ENCODE results near the gene INPP5A.
A peak's percentile ranks its signal among the peaks of the same experiment; 100 is the strongest.

Gene INPP5A

GRCh38 chr10:132651511-132652029 lies 114.0 kb downstream of the INPP5A start:
- DNase-seq (ENCODE audit: insufficient read length, low spot score): no peak
- TF ChIP-seq POU2F2 (IDR thresholded peaks at IDR 0.05; ENCODE audit: low read depth, low read length): no peak
- no peak for TF ChIP-seq POLR2A (IDR thresholded peaks at IDR 0.05; ENCODE audit: low read depth, low read length)
- TF ChIP-seq PAX5 (IDR thresholded peaks at IDR 0.05; ENCODE audit: insufficient read depth, low read length, severe bottlenecking): no peak
- no peak for TF ChIP-seq TAF1 (IDR thresholded peaks at IDR 0.05; ENCODE audit: low read depth, low read length)
- TF ChIP-seq SPI1 (IDR thresholded peaks at IDR 0.05; ENCODE audit: low read depth, low read length): no peak
- no peak for TF ChIP-seq POLR2AphosphoS5 (IDR thresholded peaks at IDR 0.05; ENCODE audit: low read depth, low read length)
- no peak for FAIRE-seq

- FAIRE-seq (no peak), DNase-seq (ENCODE audit: insufficient read length, low spot score) (no peak)
- no peak for TF ChIP-seq PAX5 (IDR thresholded peaks at IDR 0.05; ENCODE audit: insufficient read depth, low read length, severe bottlenecking)
- no peak for TF ChIP-seq SPI1 (IDR thresholded peaks at IDR 0.05; ENCODE audit: low read depth, low read length)
- TF ChIP-seq TAF1 (IDR thresholded peaks at IDR 0.05; ENCODE audit: low read depth, low read length): no peak
- TF ChIP-seq POLR2AphosphoS5 (IDR thresholded peaks at IDR 0.05; ENCODE audit: low read depth, low read length): no peak
- TF ChIP-seq POLR2A (IDR thresholded peaks at IDR 0.05; ENCODE audit: low read depth, low read length): no peak
Observed at GRCh38 chr10:132652446-132652845, 114.9 kb downstream of the INPP5A start.

- FAIRE-seq: no peak
- DNase-seq (ENCODE audit: insufficient read length, low spot score): no peak
- TF ChIP-seq POU2F2 (IDR thresholded peaks at IDR 0.05; ENCODE audit: low read depth, low read length): no peak
- no peak for TF ChIP-seq PAX5 (IDR thresholded peaks at IDR 0.05; ENCODE audit: insufficient read depth, low read length, severe bottlenecking)
- no peak for TF ChIP-seq POLR2A (IDR thresholded peaks at IDR 0.05; ENCODE audit: low read depth, low read length)
- TF ChIP-seq SPI1 (IDR thresholded peaks at IDR 0.05; ENCODE audit: low read depth, low read length): no peak
- no peak for TF ChIP-seq POLR2AphosphoS5 (IDR thresholded peaks at IDR 0.05; ENCODE audit: low read depth, low read length)
- TF ChIP-seq TAF1 (IDR thresholded peaks at IDR 0.05; ENCODE audit: low read depth, low read length): no peak
Observed at GRCh38 chr10:132652936-132653590, 115.5 kb downstream of the INPP5A start.

GRCh38 chr10:132653721-132654120 lies 116.1 kb downstream of the INPP5A start:
- no peak for TF ChIP-seq POLR2A (IDR thresholded peaks at IDR 0.05; ENCODE audit: low read depth, low read length)
- TF ChIP-seq POLR2AphosphoS5 (IDR thresholded peaks at IDR 0.05; ENCODE audit: low read depth, low read length): no peak
- TF ChIP-seq SPI1 (IDR thresholded peaks at IDR 0.05; ENCODE audit: low read depth, low read length): no peak
- no peak for TF ChIP-seq TAF1 (IDR thresholded peaks at IDR 0.05; ENCODE audit: low read depth, low read length)
- no peak for TF ChIP-seq PAX5 (IDR thresholded peaks at IDR 0.05; ENCODE audit: insufficient read depth, low read length, severe bottlenecking)
- no peak for TF ChIP-seq POU2F2 (IDR thresholded peaks at IDR 0.05; ENCODE audit: low read depth, low read length)
- DNase-seq (ENCODE audit: insufficient read length, low spot score) (no peak), FAIRE-seq (no peak)

- FAIRE-seq (no peak), DNase-seq (ENCODE audit: insufficient read length, low spot score) (no peak)
- no peak for TF ChIP-seq TAF1 (IDR thresholded peaks at IDR 0.05; ENCODE audit: low read depth, low read length)
- TF ChIP-seq POLR2A (IDR thresholded peaks at IDR 0.05; ENCODE audit: low read depth, low read length): no peak
- no peak for TF ChIP-seq PAX5 (IDR thresholded peaks at IDR 0.05; ENCODE audit: insufficient read depth, low read length, severe bottlenecking)
- no peak for TF ChIP-seq POU2F2 (IDR thresholded peaks at IDR 0.05; ENCODE audit: low read depth, low read length)
- TF ChIP-seq SPI1 (IDR thresholded peaks at IDR 0.05; ENCODE audit: low read depth, low read length): no peak
- no peak for TF ChIP-seq POLR2AphosphoS5 (IDR thresholded peaks at IDR 0.05; ENCODE audit: low read depth, low read length)
Observed at GRCh38 chr10:132654121-132654571, 116.6 kb downstream of the INPP5A start.

GRCh38 chr10:132654708-132655661 lies 117.4 kb downstream of the INPP5A start:
- no peak for TF ChIP-seq POLR2A (IDR thresholded peaks at IDR 0.05; ENCODE audit: low read depth, low read length)
- DNase-seq (ENCODE audit: insufficient read length, low spot score): peak; percentile 91
- peak; percentile 66 for FAIRE-seq

GRCh38 chr10:132655735-132656134 lies 118.1 kb downstream of the INPP5A start:
- FAIRE-seq (no peak), DNase-seq (ENCODE audit: insufficient read length, low spot score) (no peak)
- no peak for TF ChIP-seq POLR2AphosphoS5 (IDR thresholded peaks at IDR 0.05; ENCODE audit: low read depth, low read length)

GRCh38 chr10:132656283-132657126 lies 118.9 kb downstream of the INPP5A start:
- no peak for TF ChIP-seq PAX5 (IDR thresholded peaks at IDR 0.05; ENCODE audit: insufficient read depth, low read length, severe bottlenecking)
- TF ChIP-seq SPI1 (IDR thresholded peaks at IDR 0.05; ENCODE audit: low read depth, low read length): no peak
- TF ChIP-seq TAF1 (IDR thresholded peaks at IDR 0.05; ENCODE audit: low read depth, low read length): no peak
- no peak for TF ChIP-seq POLR2A (IDR thresholded peaks at IDR 0.05; ENCODE audit: low read depth, low read length)
- no peak for TF ChIP-seq POLR2AphosphoS5 (IDR thresholded peaks at IDR 0.05; ENCODE audit: low read depth, low read length)
- no peak for TF ChIP-seq POU2F2 (IDR thresholded peaks at IDR 0.05; ENCODE audit: low read depth, low read length)
- DNase-seq (ENCODE audit: insufficient read length, low spot score): no peak
- FAIRE-seq: no peak

- FAIRE-seq (no peak), DNase-seq (ENCODE audit: insufficient read length, low spot score) (no peak)
- TF ChIP-seq TAF1 (IDR thresholded peaks at IDR 0.05; ENCODE audit: low read depth, low read length) (no peak), PAX5 (IDR thresholded peaks at IDR 0.05; ENCODE audit: insufficient read depth, low read length, severe bottlenecking) (no peak)
Observed at GRCh38 chr10:132657127-132657706, 119.6 kb downstream of the INPP5A start.
